Right lobe of liver (tissue), 6 donors: ENCODE measurements around the gene FILIP1. TPM values are rescaled to one million over a fixed set of nuclear protein-coding genes. Genes with fewer than 3 reads are reported as not detected.

Source experiments
- ATAC-seq, 4 donors: fragments of 200-7000 bp; cut with Tn5 transposase; one replicate each; pipeline ENCODE4 v1.9.1; 2020; ENCODE audit warnings: mild to moderate bottlenecking in 4 of 4, moderate library complexity in 4 of 4
- DNase-seq, 3 donors: peaks; one replicate each; pipeline ENCODE4 v3.0.0-alpha.2; 2020
- H3K27ac ChIP-seq, 3 donors: fragments of 200-600 bp; one replicate each; pipeline ENCODE4 v1.8.0; 2022
- H3K27me3 ChIP-seq, 2 donors: fragments of 200-600 bp; one replicate each; pipeline ENCODE4 v1.8.0; 2022
- H3K36me3 ChIP-seq, 4 donors: fragments of 200-600 bp; sonication (generic) in 1 of 4; one replicate each; pipeline versions ENCODE4 v1.5.1 to v1.8.0; 2017 to 2022; ENCODE audit warnings: control low read depth in 1 of 4
- H3K4me1 ChIP-seq, 4 donors: fragments of 200-600 bp; sonication (generic) in 1 of 4; one replicate each; pipeline versions ENCODE4 v1.5.1 to v1.8.0; 2017 to 2022; ENCODE audit warnings: control low read depth in 1 of 4
- H3K4me3 ChIP-seq, 3 donors: fragments of 200-600 bp; one replicate each; pipeline ENCODE4 v1.8.0; 2022
- H3K9me3 ChIP-seq, 4 donors: fragments of 200-600 bp; sonication (generic) in 1 of 4; one replicate each; pipeline versions ENCODE4 v1.5.1 to v1.8.0; 2017 to 2022; ENCODE audit warnings: control low read depth in 1 of 4
- POLR2A ChIP-seq: fragments of 450-650 bp; IDR thresholded peaks from one replicate; pipeline ENCODE4 v1.6.1; 2017; ENCODE audit warnings: antibody characterized with exemption, mild to moderate bottlenecking
- WGBS: methylation state at CpG from one replicate; pipeline ENCODE4 v1.1.6; 2018; ENCODE audit warnings: low coverage, low lambda C conversion rate; ENCODE audit not compliant: insufficient coverage; ENCODE audit errors: missing lambda C conversion rate; 5-methylcytosine and 5-hydroxymethylcytosine counted together
- intact Hi-C, 2 donors: fragments of 100-400 bp; cut with DNase I; formaldehyde crosslinking; loops; one replicate each; pipeline versions ENCODE4 v1.11.2 to v1.14.1; 2022
- total RNA-seq, 6 experiments: library from RNA; depleted of rRNA in 2 of 6; stranded (reverse); fragments of >200 nt in 2 of 6; fragmentation: NEBNext Ultra II Directional in 3 of 6; extraction: Animal tissue kit (Norgen Biotek cat#: 25700) in 3 of 6; gene quantifications; one replicate each; pipeline versions ENCODE4 v1.1.0 to v1.2.4, GENCODE V29; 2016 to 2023
- TF ChIP-seq, protein P1 (sequence below), 4 donors: fragments of 200-600 bp in 3 of 4; fragments of 450-650 bp in 1 of 4; IDR thresholded peaks; one replicate each; pipeline versions ENCODE4 v1.5.1 to v1.8.0; 2016 to 2022; ENCODE audit warnings: antibody characterized with exemption in 4 of 4, mild to moderate bottlenecking in 2 of 4
- donor health status: DM: no; HTN: yes; CAD: no.
- donor health status: DM: no; HTN: no; CAD: no.
- donor health status: DM: no; HTN: no; CAD: no.
- donor health status: DM: no; HTN: yes; CAD: no.
- donor health status: DM: no; HTN: yes; CAD: no.

The FILIP1 gene
- total RNA-seq, 6 experiments from 2014 or later = 0.95 to 2.2 (median 1.6) TPM

DNA sequence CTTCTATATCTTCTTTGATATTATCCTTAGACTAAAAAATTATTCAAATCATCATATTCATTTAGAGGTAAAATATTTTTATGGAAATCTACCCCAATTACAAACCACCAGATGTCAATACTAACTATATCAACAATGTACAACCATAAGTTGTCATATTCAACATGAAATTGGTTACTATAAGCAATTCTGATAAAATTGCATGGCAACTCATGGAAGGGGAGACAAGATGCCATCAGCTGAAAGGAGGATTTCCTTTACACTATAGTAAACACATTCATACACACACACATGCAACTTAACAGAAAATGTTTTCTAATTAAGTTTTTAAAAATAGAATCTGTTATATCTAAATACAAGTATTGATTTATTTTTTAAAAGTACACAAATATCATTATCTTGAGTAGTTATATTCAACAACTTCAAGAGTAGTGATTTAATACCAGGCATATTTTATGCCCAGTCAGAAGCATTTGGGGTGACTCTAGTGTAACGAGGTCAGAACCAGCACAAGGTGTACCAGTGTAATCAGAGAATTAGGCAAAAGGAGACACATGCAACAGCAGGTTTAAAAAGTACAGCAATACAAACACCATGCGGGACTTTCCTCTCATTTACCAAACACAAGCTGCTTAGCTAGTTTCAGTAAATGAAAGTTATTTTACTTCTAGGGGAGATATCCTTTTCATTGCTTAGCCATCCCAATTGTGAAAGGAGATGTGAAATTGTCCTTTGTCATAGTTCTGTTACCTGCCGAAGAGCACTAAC, 1.0 kb downstream of the FILIP1 start:
- Histone ChIP-seq H3K27me3 (no peaks in the 10 kb centered on the region), H3K4me3 (peak overlapping the region; percentile 10 to 27 (median 12)), H3K4me1 (no peaks in the 10 kb centered on the region), H3K36me3 (no peaks in the 10 kb centered on the region), H3K9me3 (no peaks in the 10 kb centered on the region), H3K27ac (peak overlapping the region; percentile 29 to 43 (median 38))
- intact Hi-C loops = no loop called here
- DNase-seq (no peak), ATAC-seq (no peak)
- no peak for TF ChIP-seq POLR2A
- TF ChIP-seq, protein P1, sequence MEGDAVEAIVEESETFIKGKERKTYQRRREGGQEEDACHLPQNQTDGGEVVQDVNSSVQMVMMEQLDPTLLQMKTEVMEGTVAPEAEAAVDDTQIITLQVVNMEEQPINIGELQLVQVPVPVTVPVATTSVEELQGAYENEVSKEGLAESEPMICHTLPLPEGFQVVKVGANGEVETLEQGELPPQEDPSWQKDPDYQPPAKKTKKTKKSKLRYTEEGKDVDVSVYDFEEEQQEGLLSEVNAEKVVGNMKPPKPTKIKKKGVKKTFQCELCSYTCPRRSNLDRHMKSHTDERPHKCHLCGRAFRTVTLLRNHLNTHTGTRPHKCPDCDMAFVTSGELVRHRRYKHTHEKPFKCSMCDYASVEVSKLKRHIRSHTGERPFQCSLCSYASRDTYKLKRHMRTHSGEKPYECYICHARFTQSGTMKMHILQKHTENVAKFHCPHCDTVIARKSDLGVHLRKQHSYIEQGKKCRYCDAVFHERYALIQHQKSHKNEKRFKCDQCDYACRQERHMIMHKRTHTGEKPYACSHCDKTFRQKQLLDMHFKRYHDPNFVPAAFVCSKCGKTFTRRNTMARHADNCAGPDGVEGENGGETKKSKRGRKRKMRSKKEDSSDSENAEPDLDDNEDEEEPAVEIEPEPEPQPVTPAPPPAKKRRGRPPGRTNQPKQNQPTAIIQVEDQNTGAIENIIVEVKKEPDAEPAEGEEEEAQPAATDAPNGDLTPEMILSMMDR (IDR thresholded peaks at IDR 0.05) = no peak
- 29% methylated on average over 3 of the region's 3 CpGs for WGBS

DNA sequence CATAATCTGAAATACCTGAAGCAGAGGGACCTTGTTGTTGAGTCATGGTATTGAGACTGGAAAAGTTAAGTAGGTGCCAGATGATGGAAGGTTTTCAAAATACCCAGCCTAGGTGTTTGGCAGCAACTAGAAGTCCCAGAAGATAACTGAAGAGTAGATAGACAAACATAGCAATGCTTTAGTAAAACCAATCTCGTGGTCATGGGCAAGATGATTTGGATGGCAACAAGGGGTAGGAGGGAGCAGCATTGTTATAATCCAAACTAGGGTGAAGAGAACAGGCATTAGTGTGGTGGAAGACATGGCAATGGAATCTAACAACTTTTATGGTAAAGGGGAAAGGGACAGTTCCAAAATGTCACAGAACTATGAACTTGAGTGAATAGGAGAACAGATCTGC, 2.3 kb downstream of the FILIP1 start:
- Histone ChIP-seq H3K36me3 (no peaks in the 10 kb centered on the region), H3K27me3 (no peaks in the 10 kb centered on the region), H3K27ac (no peak overlapping the region), H3K4me1 (no peaks in the 10 kb centered on the region), H3K4me3 (no peak overlapping the region), H3K9me3 (no peaks in the 10 kb centered on the region)
- ATAC-seq = no peak
- intact Hi-C loops = no loop called here
- 28% methylated on average over 1 of the region's 1 CpG for WGBS
- no peak for DNase-seq
- TF ChIP-seq POLR2A = no peak

DNA sequence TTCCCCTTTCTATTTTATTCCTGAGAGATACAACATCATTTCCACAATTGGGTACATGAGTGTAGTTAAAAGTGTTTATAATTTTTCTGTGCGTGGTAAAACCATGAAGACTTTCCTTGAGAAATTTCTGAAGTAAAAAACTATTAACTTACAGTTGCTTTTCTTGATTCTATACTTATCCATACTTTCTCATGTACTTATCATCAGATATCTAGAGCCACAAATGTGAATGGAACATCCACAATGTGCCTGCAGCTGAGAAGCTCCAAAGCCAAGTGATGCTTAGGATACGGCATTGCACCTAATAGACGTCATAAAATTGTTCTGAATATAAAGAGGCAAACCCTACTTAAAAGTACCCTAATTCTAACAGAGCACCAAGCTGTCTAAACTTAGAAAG, 2.9 kb downstream of the FILIP1 start:
- no peak for TF ChIP-seq POLR2A
- TF ChIP-seq, protein P1 (IDR thresholded peaks at IDR 0.05) = no peak
- Histone ChIP-seq H3K36me3 (no peaks in the 10 kb centered on the region), H3K27ac (peak overlapping the region in 1 of 3 donors; percentile 11), H3K4me3 (no peak overlapping the region), H3K27me3 (no peaks in the 10 kb centered on the region), H3K9me3 (no peaks in the 10 kb centered on the region), H3K4me1 (no peaks in the 10 kb centered on the region)
- DNase-seq (no peak), ATAC-seq (no peak)
- intact Hi-C loops = no loop called here
- WGBS = 50% methylated on average over 3 of the region's 3 CpGs

DNA sequence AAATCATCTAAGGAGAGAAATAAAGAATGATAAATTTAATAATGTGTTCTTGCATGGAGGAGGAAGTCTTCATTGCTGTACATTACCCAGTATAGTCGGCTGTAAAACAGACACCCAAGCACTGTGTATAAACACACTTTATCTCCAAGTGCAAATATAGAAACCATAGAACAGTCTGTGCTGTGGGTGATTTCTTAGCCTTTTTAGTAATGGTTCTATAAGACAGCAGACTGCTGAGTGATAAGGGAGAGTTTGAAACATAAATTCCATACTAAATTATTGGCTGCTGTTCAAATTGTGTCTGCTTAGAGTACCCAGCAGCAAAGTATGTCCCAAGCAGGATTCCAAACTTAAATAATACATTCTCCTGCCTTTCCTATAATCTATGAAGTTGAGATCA, 4.6 kb downstream of the FILIP1 start:
- Histone ChIP-seq H3K36me3 (no peaks in the 10 kb centered on the region), H3K9me3 (no peaks in the 10 kb centered on the region), H3K27me3 (no peaks in the 10 kb centered on the region), H3K27ac (peak overlapping the region in 1 of 3 donors; percentile 6), H3K4me1 (no peaks in the 10 kb centered on the region), H3K4me3 (no peak overlapping the region)
- intact Hi-C loops = no loop called here
- DNase-seq (no peak), ATAC-seq (no peak)
- WGBS = 5% methylated on average over 1 of the region's 1 CpG
- TF ChIP-seq POLR2A = no peak
- TF ChIP-seq, protein P1 (IDR thresholded peaks at IDR 0.05) = no peak

DNA sequence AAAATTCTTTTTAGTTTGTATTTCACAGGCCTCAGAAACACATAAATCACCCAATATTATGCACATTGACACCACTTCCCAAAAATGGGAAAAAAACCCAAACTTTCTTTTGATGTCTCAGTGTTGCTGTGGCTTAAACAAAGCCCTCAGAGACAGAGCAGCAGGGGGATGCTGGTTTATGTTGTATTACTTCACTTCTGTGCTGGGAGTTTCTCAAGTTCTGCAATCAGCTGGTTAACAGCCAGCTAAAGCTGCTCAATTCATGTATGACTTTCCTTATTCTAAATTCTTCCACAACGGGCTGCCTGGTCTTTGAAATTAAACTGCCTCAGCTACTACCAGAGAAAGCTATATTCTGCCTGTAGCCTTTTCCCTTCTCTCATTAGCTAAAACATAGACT, 5.6 kb downstream of the FILIP1 start:
- DNase-seq = no peak
- no peak for TF ChIP-seq POLR2A
- TF ChIP-seq, protein P1 (IDR thresholded peaks at IDR 0.05) = no peak
- no peak overlapping the region for H3K4me3 ChIP-seq
- H3K9me3 ChIP-seq = no peaks in the 10 kb centered on the region
- no peaks in the 10 kb centered on the region for H3K4me1 ChIP-seq
- H3K27me3 ChIP-seq = no peaks in the 10 kb centered on the region
- ATAC-seq = no peak
- no peaks in the 10 kb centered on the region for H3K36me3 ChIP-seq
- intact Hi-C loops = no loop called here
- H3K27ac ChIP-seq = peak overlapping the region in 1 of 3 donors; percentile 6
- WGBS = 19% methylated on average over 1 of the region's 1 CpG
